HEK293 (cell line): ENCODE data around the gene TPO.

ENCODE experiments used
- CTCF ChIA-PET: fragments of 350-600 bp; formaldehyde crosslinking; extraction: SDS; loops from one replicate; lab custom pipeline; 2021; ENCODE audit warnings: antibody characterized with exemption; lab: Yijun Ruan, JAX
- POLR2A ChIA-PET: fragments of 300-600 bp; formaldehyde crosslinking; extraction: SDS; loops from one replicate; lab custom pipeline; 2020; ENCODE audit warnings: antibody characterized with exemption, inconsistent platforms; lab: Yijun Ruan, JAX
- H3K27ac ChIP-seq: fragments of 200-500 bp; sonication (Bioruptor generic); 2 replicates; pipeline ENCODE4 v1.5.1; 2014; ENCODE audit warnings: low read depth, low read length, control low read depth, inconsistent platforms; ENCODE audit errors: extremely low read depth
- H3K36me3 ChIP-seq, 2 experiments: fragments of 200-500 bp in 1 of 2; sonication (Bioruptor generic) in 1 of 2; 1 replicate in 1 of 2; 2 replicates in 1 of 2; pipeline ENCODE4 v1.5.1; 2014 to 2017; ENCODE audit warnings: inconsistent platforms in 2 of 2, low read length in 2 of 2; ENCODE audit not compliant: control insufficient read depth in 2 of 2, insufficient read depth in 1 of 2
- H3K4me1 ChIP-seq: fragments of 200-500 bp; sonication (Bioruptor generic); 2 replicates; pipeline ENCODE4 v1.5.1; 2014; ENCODE audit warnings: mild to moderate bottlenecking, low read length, inconsistent platforms; ENCODE audit not compliant: control insufficient read depth, insufficient read depth
- H3K4me3 ChIP-seq: 2 replicates; pipeline ENCODE4 v1.5.1; 2011; ENCODE audit warnings: low read depth, mild to moderate bottlenecking, control low read depth, low read length, moderate library complexity
- H3K9me3 ChIP-seq: fragments of 200-500 bp; sonication (Bioruptor generic); 2 replicates; pipeline ENCODE4 v1.5.1; 2014; ENCODE audit warnings: low read depth, low read length, inconsistent platforms; ENCODE audit not compliant: control insufficient read depth, insufficient read depth
- AEBP2 ChIP-seq: fragments of 450-650 bp; formaldehyde crosslinking; IDR thresholded peaks from 2 replicates; pipeline ENCODE4 v1.5.1; 2016; ENCODE audit warnings: missing biosample characterization, missing genetic modification characterization, borderline replicate concordance
- GLIS2 ChIP-seq: fragments of 450-650 bp; formaldehyde crosslinking; IDR thresholded peaks from 2 replicates; pipeline ENCODE4 v1.5.1; 2016; ENCODE audit warnings: missing biosample characterization, missing genetic modification characterization
- KLF10 ChIP-seq: fragments of 450-650 bp; IDR thresholded peaks from 2 replicates; pipeline ENCODE4 v1.5.1; 2018; ENCODE audit warnings: missing biosample characterization, mild to moderate bottlenecking, missing genetic modification characterization
- MYNN ChIP-seq: fragments of 450-650 bp; formaldehyde crosslinking; IDR thresholded peaks from 2 replicates; pipeline ENCODE4 v1.5.1; 2016; ENCODE audit warnings: missing biosample characterization, missing genetic modification characterization, borderline replicate concordance
- MZF1 ChIP-seq: fragments of 450-650 bp; formaldehyde crosslinking; IDR thresholded peaks from 2 replicates; pipeline ENCODE4 v1.5.1; 2017; ENCODE audit warnings: missing biosample characterization, missing genetic modification characterization, borderline replicate concordance
- RBAK ChIP-seq: fragments of 450-650 bp; formaldehyde crosslinking; IDR thresholded peaks from 2 replicates; pipeline ENCODE4 v1.5.1; 2016; ENCODE audit warnings: missing biosample characterization, missing genetic modification characterization
- ZNF138 ChIP-seq: fragments of 450-650 bp; formaldehyde crosslinking; IDR thresholded peaks from 2 replicates; pipeline ENCODE4 v1.5.1; 2016; ENCODE audit warnings: missing biosample characterization, missing genetic modification characterization, borderline replicate concordance
- ZNF155 ChIP-seq: fragments of 450-650 bp; formaldehyde crosslinking; IDR thresholded peaks from 2 replicates; pipeline ENCODE4 v1.5.1; 2016; ENCODE audit warnings: missing biosample characterization, missing genetic modification characterization
- ZNF366 ChIP-seq: fragments of 450-650 bp; formaldehyde crosslinking; conservative IDR thresholded peaks from 2 replicates; pipeline ENCODE4 v1.5.1; 2016; ENCODE audit warnings: missing biosample characterization, missing genetic modification characterization
- ZNF433 ChIP-seq: fragments of 450-650 bp; formaldehyde crosslinking; IDR thresholded peaks from 2 replicates; pipeline ENCODE4 v1.5.1; 2016; ENCODE audit warnings: missing biosample characterization, missing genetic modification characterization, low read depth
- ZNF513 ChIP-seq: fragments of 450-650 bp; IDR thresholded peaks from 2 replicates; pipeline ENCODE4 v1.5.1; 2018; ENCODE audit warnings: missing biosample characterization, missing genetic modification characterization
- ZNF529 ChIP-seq: fragments of 450-650 bp; formaldehyde crosslinking; IDR thresholded peaks from 2 replicates; pipeline ENCODE4 v1.5.1; 2017; ENCODE audit warnings: missing genetic modification characterization, missing biosample characterization; ENCODE audit not compliant: insufficient replicate concordance
- ZNF548 ChIP-seq: fragments of 450-650 bp; formaldehyde crosslinking; IDR thresholded peaks from 2 replicates; pipeline ENCODE4 v1.5.1; 2016; ENCODE audit warnings: missing biosample characterization, missing genetic modification characterization
- ZNF623 ChIP-seq: fragments of 450-650 bp; formaldehyde crosslinking; IDR thresholded peaks from 2 replicates; pipeline ENCODE4 v1.5.1; 2016; ENCODE audit warnings: missing biosample characterization, missing genetic modification characterization
- ZNF626 ChIP-seq: fragments of 450-650 bp; sonication (Bioruptor Pico); formaldehyde crosslinking; IDR thresholded peaks from 2 replicates; pipeline ENCODE4 v1.5.1; 2018; ENCODE audit warnings: missing biosample characterization, missing genetic modification characterization, inconsistent platforms
- ZNF629 ChIP-seq: fragments of 450-650 bp; formaldehyde crosslinking; IDR thresholded peaks from 2 replicates; pipeline ENCODE4 v1.5.1; 2017; ENCODE audit warnings: missing biosample characterization, missing genetic modification characterization
- ZNF654 ChIP-seq: fragments of 450-650 bp; formaldehyde crosslinking; IDR thresholded peaks from 2 replicates; pipeline ENCODE4 v1.5.1; 2016; ENCODE audit warnings: low read depth, missing biosample characterization, missing genetic modification characterization
- ZNF677 ChIP-seq: fragments of 450-650 bp; IDR thresholded peaks from 2 replicates; pipeline ENCODE4 v1.5.0; 2018; ENCODE audit warnings: missing biosample characterization, mild to moderate bottlenecking, missing genetic modification characterization, moderate library complexity
- ZNF768 ChIP-seq: fragments of 450-650 bp; formaldehyde crosslinking; IDR thresholded peaks from 2 replicates; pipeline ENCODE4 v1.5.1; 2018; ENCODE audit warnings: missing biosample characterization, mild to moderate bottlenecking, missing genetic modification characterization
- TF ChIP-seq, protein P1 (sequence below): fragments of 450-650 bp; formaldehyde crosslinking; IDR thresholded peaks from 2 replicates; pipeline ENCODE4 v1.5.1; 2016; ENCODE audit warnings: missing biosample characterization, missing genetic modification characterization
- TF ChIP-seq, protein P2 (sequence below): fragments of 450-650 bp; formaldehyde crosslinking; optimal IDR thresholded peaks from 2 replicates; pipeline ENCODE3; 2016; ENCODE audit warnings: missing biosample characterization, mild to moderate bottlenecking, missing genetic modification characterization
- TF ChIP-seq, protein P3 (sequence below): sonication (generic); formaldehyde crosslinking; IDR thresholded peaks from 2 replicates; pipeline ENCODE4 v1.8.1; 2022; ENCODE audit warnings: mild to moderate bottlenecking, moderate library complexity, missing genetic modification reagents
- TF ChIP-seq, protein P4 (sequence below): IDR thresholded peaks from 2 replicates; pipeline ENCODE4 v1.6.1; 2011; ENCODE audit warnings: mild to moderate bottlenecking, low read depth, low read length, borderline replicate concordance

TPO gene

GRCh38 chr2:1550076-1550475, 136.8 kb downstream of the TPO start (continued):
- TF ChIP-seq MYNN (tag by site-specific recombination) (no peak), AEBP2 (no peak), ZNF138 (no peak)

- TF ChIP-seq ZNF768 (no peak), KLF10 (tag by site-specific recombination) (no peak), ZNF629 (tag by site-specific recombination) (no peak), ZNF677 (no peak), ZNF138 (no peak), ZNF654 (tag by site-specific recombination) (peak; percentile 39), GLIS2 (tag by site-specific recombination) (peak; percentile 59)
- TF ChIP-seq, protein P1, sequence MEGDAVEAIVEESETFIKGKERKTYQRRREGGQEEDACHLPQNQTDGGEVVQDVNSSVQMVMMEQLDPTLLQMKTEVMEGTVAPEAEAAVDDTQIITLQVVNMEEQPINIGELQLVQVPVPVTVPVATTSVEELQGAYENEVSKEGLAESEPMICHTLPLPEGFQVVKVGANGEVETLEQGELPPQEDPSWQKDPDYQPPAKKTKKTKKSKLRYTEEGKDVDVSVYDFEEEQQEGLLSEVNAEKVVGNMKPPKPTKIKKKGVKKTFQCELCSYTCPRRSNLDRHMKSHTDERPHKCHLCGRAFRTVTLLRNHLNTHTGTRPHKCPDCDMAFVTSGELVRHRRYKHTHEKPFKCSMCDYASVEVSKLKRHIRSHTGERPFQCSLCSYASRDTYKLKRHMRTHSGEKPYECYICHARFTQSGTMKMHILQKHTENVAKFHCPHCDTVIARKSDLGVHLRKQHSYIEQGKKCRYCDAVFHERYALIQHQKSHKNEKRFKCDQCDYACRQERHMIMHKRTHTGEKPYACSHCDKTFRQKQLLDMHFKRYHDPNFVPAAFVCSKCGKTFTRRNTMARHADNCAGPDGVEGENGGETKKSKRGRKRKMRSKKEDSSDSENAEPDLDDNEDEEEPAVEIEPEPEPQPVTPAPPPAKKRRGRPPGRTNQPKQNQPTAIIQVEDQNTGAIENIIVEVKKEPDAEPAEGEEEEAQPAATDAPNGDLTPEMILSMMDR (tag by site-specific recombination), result peak; percentile 81
- TF ChIP-seq, protein P2, sequence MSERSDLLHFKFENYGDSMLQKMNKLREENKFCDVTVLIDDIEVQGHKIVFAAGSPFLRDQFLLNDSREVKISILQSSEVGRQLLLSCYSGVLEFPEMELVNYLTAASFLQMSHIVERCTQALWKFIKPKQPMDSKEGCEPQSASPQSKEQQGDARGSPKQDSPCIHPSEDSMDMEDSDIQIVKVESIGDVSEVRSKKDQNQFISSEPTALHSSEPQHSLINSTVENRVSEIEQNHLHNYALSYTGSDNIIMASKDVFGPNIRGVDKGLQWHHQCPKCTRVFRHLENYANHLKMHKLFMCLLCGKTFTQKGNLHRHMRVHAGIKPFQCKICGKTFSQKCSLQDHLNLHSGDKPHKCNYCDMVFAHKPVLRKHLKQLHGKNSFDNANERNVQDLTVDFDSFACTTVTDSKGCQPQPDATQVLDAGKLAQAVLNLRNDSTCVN (tag by site-specific recombination), result peak; percentile 38
- TF ChIP-seq, protein P3, sequence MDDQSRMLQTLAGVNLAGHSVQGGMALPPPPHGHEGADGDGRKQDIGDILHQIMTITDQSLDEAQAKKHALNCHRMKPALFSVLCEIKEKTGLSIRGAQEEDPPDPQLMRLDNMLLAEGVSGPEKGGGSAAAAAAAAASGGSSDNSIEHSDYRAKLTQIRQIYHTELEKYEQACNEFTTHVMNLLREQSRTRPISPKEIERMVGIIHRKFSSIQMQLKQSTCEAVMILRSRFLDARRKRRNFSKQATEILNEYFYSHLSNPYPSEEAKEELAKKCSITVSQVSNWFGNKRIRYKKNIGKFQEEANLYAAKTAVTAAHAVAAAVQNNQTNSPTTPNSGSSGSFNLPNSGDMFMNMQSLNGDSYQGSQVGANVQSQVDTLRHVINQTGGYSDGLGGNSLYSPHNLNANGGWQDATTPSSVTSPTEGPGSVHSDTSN (CRISPR knock-in tag), result peak; percentile 46; the same call in 1 of the 2 replicates
- TF ChIP-seq, all 188 proteins: peak for 5
- Histone ChIP-seq H3K36me3 (no peaks in the 10 kb centered on the region), H3K4me3 (no peak overlapping the region), H3K27ac (no peak overlapping the region), H3K9me3 (no peaks in the 10 kb centered on the region), H3K4me1 (no peaks in the 10 kb centered on the region)
- POLR2A ChIA-PET, result no interaction called here
- CTCF ChIA-PET, result interaction anchor here (0.5 to 7.7 kb wide), 36 partner anchors 8 to 1017 kb away, joined by 3 to 61 read pairs (median 3); no protein-coding TSS in a partner anchor
Measured at GRCh38 chr2:1550658-1551316, 137.5 kb downstream of the TPO start.

- ChIA-PET POLR2A (no interaction called here), CTCF (interaction anchor here (0.7 to 7.7 kb wide), 14 partner anchors 10 to 699 kb away, joined by 3 to 61 read pairs (median 4); no protein-coding TSS in a partner anchor)
- Histone ChIP-seq H3K4me3 (no peak overlapping the region), H3K9me3 (no peaks in the 10 kb centered on the region), H3K4me1 (no peaks in the 10 kb centered on the region), H3K27ac (no peak overlapping the region), H3K36me3 (no peaks in the 10 kb centered on the region)
- no peak for TF ChIP-seq ZNF623 (tag by site-specific recombination)
- TF ChIP-seq ZNF626, result no peak
- TF ChIP-seq RBAK (tag by site-specific recombination), result no peak
- TF ChIP-seq ZNF433 (tag by site-specific recombination), result no peak
- TF ChIP-seq, protein P4, sequence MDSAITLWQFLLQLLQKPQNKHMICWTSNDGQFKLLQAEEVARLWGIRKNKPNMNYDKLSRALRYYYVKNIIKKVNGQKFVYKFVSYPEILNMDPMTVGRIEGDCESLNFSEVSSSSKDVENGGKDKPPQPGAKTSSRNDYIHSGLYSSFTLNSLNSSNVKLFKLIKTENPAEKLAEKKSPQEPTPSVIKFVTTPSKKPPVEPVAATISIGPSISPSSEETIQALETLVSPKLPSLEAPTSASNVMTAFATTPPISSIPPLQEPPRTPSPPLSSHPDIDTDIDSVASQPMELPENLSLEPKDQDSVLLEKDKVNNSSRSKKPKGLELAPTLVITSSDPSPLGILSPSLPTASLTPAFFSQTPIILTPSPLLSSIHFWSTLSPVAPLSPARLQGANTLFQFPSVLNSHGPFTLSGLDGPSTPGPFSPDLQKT, result no peak
- TF ChIP-seq ZNF155 (tag by site-specific recombination), result no peak
- TF ChIP-seq ZNF548 (tag by site-specific recombination), result no peak
- no peak for TF ChIP-seq ZNF366 (tag by site-specific recombination)
- no peak for TF ChIP-seq MZF1 (tag by site-specific recombination)
- no peak for TF ChIP-seq ZNF513 (tag by site-specific recombination)
- TF ChIP-seq ZNF529 (tag by site-specific recombination), result no peak
Measured at GRCh38 chr2:1551905-1552304, 138.6 kb downstream of the TPO start.
